ENCODE results near the gene KIDINS220. TPM values are rescaled to one million over a fixed set of nuclear protein-coding genes. Genes with fewer than 3 reads are reported as not detected.

KIDINS220 gene
- total RNA-seq, 1 donor: 89.7 TPM

GRCh38 chr2:8856176-8856575, 18.8 kb upstream of the KIDINS220 start:
- TF ChIP-seq CTCF (IDR thresholded peaks at IDR 0.05; ENCODE audit: insufficient read depth, low read length): no peak
- DNase-seq (ENCODE audit: low read depth): no peak
- no peak overlapping the region for H3K4me3 ChIP-seq (ENCODE audit: low read depth, low read length)

GRCh38 chr2:8855010-8855409, 17.6 kb upstream of the KIDINS220 start:
- no peak for TF ChIP-seq CTCF (IDR thresholded peaks at IDR 0.05; ENCODE audit: insufficient read depth, low read length)
- H3K4me3 ChIP-seq (ENCODE audit: low read depth, low read length): no peak overlapping the region
- no peak for DNase-seq (ENCODE audit: low read depth)

- TF ChIP-seq CTCF (IDR thresholded peaks at IDR 0.05; ENCODE audit: insufficient read depth, low read length): no peak
- no peak overlapping the region for H3K4me3 ChIP-seq (ENCODE audit: low read depth, low read length)
- no peak for DNase-seq (ENCODE audit: low read depth)
These were observed 16.0 kb upstream of the KIDINS220 start for GRCh38 chr2:8853426-8853825.

GRCh38 chr2:8851811-8852560, 14.6 kb upstream of the KIDINS220 start:
- DNase-seq (ENCODE audit: low read depth): peak; percentile 40
- H3K4me3 ChIP-seq (ENCODE audit: low read depth, low read length): no peak overlapping the region
- TF ChIP-seq CTCF (IDR thresholded peaks at IDR 0.05; ENCODE audit: insufficient read depth, low read length): no peak

GRCh38 chr2:8850845-8851487, 13.6 kb upstream of the KIDINS220 start:
- TF ChIP-seq CTCF (IDR thresholded peaks at IDR 0.05; ENCODE audit: insufficient read depth, low read length): no peak
- DNase-seq (ENCODE audit: low read depth): no peak

GRCh38 chr2:8849327-8849726, 11.9 kb upstream of the KIDINS220 start:
- H3K4me3 ChIP-seq (ENCODE audit: low read depth, low read length): no peak overlapping the region
- no peak for TF ChIP-seq CTCF (IDR thresholded peaks at IDR 0.05; ENCODE audit: insufficient read depth, low read length)
- DNase-seq (ENCODE audit: low read depth): peak; percentile 76

More at GRCh38 chr2:8850845-8851487, 13.6 kb upstream of the KIDINS220 start:
- no peak overlapping the region for H3K4me3 ChIP-seq (ENCODE audit: low read depth, low read length)

All from fibroblast of the aortic adventitia (primary cell).